ENCODE results near the gene ZFR. TPM values are rescaled to one million over a fixed set of nuclear protein-coding genes. Genes with fewer than 3 reads are reported as not detected.

The ZFR gene
- 65.3 TPM for polyA plus RNA-seq (2013, experiment 1 of 2)
- polyA plus RNA-seq (2013, experiment 2 of 2) = 68.7 TPM

DNA sequence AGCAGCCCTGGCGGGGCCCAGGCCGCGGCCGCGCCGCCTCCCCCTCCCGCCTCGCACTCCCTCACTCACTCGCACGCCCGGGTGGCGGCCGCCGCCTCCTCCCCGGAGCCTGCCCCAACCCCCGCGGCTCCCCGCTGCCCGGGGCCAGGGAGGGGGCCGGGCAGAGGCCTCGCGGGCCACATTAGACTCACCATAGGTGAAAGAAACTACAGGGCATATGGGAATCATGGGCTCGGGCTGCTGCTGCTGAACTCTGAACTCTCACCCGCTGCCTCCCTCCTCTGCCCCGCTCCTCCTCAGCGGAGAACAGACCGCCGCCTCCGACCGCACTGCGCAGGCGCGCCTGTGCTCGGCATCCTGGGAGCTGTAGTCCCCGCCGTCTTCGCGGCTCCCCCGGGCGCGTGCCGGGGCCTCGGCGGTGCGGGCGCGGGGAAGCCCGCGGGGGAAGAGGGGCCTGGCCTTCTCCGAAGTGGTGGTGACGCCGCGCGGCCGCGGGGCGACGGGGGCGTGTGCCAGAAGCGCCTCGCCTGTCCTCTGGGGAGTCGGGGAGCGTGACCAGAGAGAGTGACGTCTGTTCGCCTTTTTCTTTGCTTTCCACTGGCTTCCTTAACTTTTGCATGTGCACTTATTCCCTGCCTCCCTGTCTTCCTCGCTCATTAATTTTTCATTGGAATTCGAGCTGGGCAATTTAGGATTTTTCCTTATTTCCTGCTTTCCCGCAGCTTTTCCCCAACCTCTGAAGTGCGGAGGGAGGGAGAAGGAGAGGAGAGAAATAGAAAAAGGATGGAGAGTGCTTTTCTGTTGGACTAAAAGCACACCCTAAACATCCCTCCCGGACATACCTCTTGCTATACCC, at the start of gene ZFR:
TSS of gene ZFR (minus strand) at position 310 of the 856 bp plus-strand sequence. CDS start at position 228, 82 bp downstream.
- peak within 1 kb of the TSS; percentile 90 for H3K9ac ChIP-seq (ENCODE audit: low read depth, low read length)
- H3K27ac ChIP-seq (ENCODE audit: low read depth, low read length) = peak within 1 kb of the TSS; percentile 61
- under 1% methylated on average over 62 of the region's 70 CpGs for WGBS
- H3K4me3 ChIP-seq (ENCODE audit: low read length) = peak within 1 kb of the TSS; percentile 78
- H3K9me3 ChIP-seq (ENCODE audit: insufficient read depth, low read depth, low read length) = no peaks in the 10 kb centered on the region
- H3K36me3 ChIP-seq (ENCODE audit: insufficient read depth, low read length) = peaks cover 7% of the 10 kb centered on the region; the same call in 1 of the 2 replicates
- peaks cover 20% of the 10 kb centered on the region for H3K27me3 ChIP-seq (ENCODE audit: insufficient read depth, low read length)
- H3K4me1 ChIP-seq (ENCODE audit: insufficient read depth, low read length) = peaks cover 24% of the 10 kb centered on the region

DNA sequence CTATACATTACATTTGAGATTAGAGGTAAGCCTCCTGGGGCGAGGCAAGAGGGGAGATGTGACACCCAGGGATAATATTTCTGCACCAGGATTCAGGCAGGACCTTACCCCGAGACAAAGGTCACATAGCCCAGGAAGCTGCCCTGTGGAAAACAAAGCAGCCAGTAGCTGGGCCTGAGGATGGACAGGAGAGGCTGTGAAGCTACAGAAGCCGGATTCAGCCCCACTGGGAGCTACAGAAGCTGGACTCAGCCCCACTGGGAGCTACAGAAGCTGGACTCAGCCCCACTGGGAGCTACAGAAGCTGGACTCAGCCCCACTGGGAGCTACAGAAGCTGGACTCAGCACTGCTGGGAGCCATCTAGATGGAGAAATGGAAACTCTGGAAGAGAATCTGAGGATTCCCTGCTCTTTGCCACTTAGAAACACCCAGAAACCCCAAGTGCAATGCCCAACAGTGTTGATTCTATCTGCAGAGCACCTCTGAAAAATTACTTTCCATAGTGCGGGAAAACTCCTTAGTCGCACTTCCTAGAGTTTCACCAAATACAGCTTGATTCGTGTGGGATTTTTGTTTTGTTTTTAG, 46.5 kb upstream of the ZFR start:
- WGBS = 87% methylated on average over 6 of the region's 6 CpGs
- Histone ChIP-seq H3K27ac (ENCODE audit: low read depth, low read length) (no peak overlapping the region), H3K9ac (ENCODE audit: low read depth, low read length) (no peak overlapping the region), H3K4me1 (ENCODE audit: insufficient read depth, low read length) (no peaks in the 10 kb centered on the region; the same call in 1 of the 2 replicates), H3K27me3 (ENCODE audit: insufficient read depth, low read length) (no peaks in the 10 kb centered on the region), H3K9me3 (ENCODE audit: insufficient read depth, low read depth, low read length) (no peaks in the 10 kb centered on the region), H3K36me3 (ENCODE audit: insufficient read depth, low read length) (no peaks in the 10 kb centered on the region), H3K4me3 (ENCODE audit: low read length) (no peak overlapping the region)

DNA sequence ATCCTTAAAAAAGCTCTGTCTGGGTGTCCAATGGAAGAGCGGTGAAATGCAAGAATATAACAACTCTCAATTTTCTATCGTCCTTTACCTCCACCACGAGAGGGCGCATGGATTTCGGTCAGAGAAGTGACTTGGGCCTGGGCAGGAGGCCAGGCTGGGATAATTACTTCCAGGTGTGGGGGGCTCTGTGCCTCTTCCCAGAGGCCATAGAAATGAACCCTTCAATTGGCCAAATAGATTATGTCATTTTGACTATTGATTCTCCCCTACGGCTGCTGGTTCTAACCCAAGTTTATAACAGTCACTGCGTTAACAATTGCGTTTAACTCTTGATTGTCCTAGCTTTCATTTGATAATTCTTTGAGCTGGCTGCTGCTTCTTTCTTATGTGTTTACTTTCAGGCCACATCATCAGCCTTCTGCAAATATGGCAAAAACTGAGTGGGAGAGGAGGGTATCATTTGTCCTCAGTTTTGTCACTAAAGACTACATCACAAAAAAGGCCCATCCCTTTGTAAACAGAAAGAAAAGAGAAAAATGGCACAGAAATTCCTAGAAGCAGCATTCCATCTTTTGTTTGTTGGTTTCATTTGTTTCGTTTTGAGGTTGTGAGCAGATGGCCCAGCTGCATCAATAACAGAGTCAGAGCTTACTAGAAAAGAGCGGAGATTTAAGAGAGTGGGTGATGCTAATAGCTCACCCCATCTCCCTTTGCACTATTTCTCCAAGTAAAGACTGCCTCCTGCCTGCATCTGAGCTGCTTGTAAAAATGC, 45.4 kb upstream of the ZFR start:
- Histone ChIP-seq H3K9ac (ENCODE audit: low read depth, low read length) (no peak overlapping the region), H3K36me3 (ENCODE audit: insufficient read depth, low read length) (no peaks in the 10 kb centered on the region), H3K4me3 (ENCODE audit: low read length) (no peak overlapping the region), H3K4me1 (ENCODE audit: insufficient read depth, low read length) (no peaks in the 10 kb centered on the region; the same call in 1 of the 2 replicates), H3K27ac (ENCODE audit: low read depth, low read length) (no peak overlapping the region), H3K27me3 (ENCODE audit: insufficient read depth, low read length) (no peaks in the 10 kb centered on the region), H3K9me3 (ENCODE audit: insufficient read depth, low read depth, low read length) (no peaks in the 10 kb centered on the region)
- WGBS = 53% methylated on average over 10 of the region's 10 CpGs

DNA sequence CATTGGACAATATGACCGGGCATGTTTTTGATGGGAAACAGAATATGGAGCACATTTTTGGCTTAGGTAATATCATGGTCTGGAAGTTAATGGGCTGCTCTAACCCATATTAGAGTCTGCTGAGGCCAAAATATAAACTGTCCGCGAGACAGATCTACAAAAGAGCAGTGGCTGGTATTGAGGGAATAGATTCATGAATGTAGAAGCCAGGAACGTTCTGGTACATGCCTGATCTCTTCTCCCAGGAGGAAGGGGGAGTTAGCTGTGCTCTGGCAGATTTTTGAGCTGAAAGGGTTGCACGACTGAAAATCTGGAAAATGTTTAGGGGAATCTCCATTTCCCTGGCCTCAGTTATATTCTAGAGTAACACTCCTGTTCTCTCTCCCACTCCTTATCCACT, 42.9 kb upstream of the ZFR start:
- Histone ChIP-seq H3K27ac (ENCODE audit: low read depth, low read length) (no peak overlapping the region), H3K4me1 (ENCODE audit: insufficient read depth, low read length) (no peaks in the 10 kb centered on the region; the same call in 1 of the 2 replicates), H3K36me3 (ENCODE audit: insufficient read depth, low read length) (no peaks in the 10 kb centered on the region), H3K9me3 (ENCODE audit: insufficient read depth, low read depth, low read length) (no peaks in the 10 kb centered on the region), H3K9ac (ENCODE audit: low read depth, low read length) (no peak overlapping the region), H3K4me3 (ENCODE audit: low read length) (no peak overlapping the region), H3K27me3 (ENCODE audit: insufficient read depth, low read length) (no peaks in the 10 kb centered on the region)
- WGBS = 89% methylated on average over 5 of the region's 5 CpGs

DNA sequence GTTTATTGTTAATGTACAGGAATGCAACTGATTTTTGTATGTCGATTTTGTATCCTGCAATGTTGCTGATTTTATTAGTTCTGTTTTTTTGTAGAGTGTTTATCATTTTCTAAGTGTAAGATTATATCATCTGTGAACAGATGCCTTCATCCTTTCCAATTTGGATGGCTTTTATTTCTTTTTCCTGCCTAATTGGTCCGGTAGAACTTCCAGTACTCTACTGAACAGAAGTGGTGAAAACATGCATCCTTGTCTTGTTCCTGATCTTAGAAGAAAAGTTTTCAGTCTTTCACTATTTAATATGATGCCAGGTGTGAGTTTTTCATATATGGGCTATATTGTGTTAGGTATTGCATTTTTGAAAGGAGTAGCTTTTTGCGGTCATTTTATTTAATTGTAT, 42.5 kb upstream of the ZFR start:
- no peak overlapping the region for H3K4me3 ChIP-seq (ENCODE audit: low read length)
- 96% methylated on average over 3 of the region's 3 CpGs for WGBS
- H3K4me1 ChIP-seq (ENCODE audit: insufficient read depth, low read length) = no peaks in the 10 kb centered on the region; the same call in 1 of the 2 replicates
- H3K36me3 ChIP-seq (ENCODE audit: insufficient read depth, low read length) = no peaks in the 10 kb centered on the region
- H3K27me3 ChIP-seq (ENCODE audit: insufficient read depth, low read length) = no peaks in the 10 kb centered on the region
- H3K27ac ChIP-seq (ENCODE audit: low read depth, low read length) = no peak overlapping the region
- H3K9me3 ChIP-seq (ENCODE audit: insufficient read depth, low read depth, low read length) = no peaks in the 10 kb centered on the region
- no peak overlapping the region for H3K9ac ChIP-seq (ENCODE audit: low read depth, low read length)

DNA sequence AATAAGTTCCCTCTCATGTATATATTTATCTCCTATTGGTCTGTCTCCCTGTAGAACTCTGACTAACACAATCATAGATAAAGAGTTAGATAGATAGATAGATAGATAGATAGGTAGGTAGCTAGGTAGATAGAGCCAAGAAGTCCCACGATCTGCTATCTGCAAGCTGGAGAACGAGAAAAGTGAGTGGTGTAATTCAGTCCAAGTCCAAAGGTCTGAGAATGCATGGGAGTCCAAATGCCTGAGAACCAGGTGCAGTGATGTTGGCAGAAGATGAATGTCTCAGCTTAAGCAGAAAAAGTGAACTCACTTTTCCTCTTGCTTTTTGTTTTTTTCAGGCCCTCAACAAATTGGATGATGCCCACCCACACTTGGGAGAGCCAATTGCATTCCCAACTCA, 37.7 kb upstream of the ZFR start:
- 94% methylated on average over 2 of the region's 2 CpGs for WGBS
- H3K36me3 ChIP-seq (ENCODE audit: insufficient read depth, low read length) = no peaks in the 10 kb centered on the region
- no peaks in the 10 kb centered on the region for H3K4me1 ChIP-seq (ENCODE audit: insufficient read depth, low read length)
- H3K27me3 ChIP-seq (ENCODE audit: insufficient read depth, low read length) = no peaks in the 10 kb centered on the region
- no peak overlapping the region for H3K4me3 ChIP-seq (ENCODE audit: low read length)
- no peak overlapping the region for H3K9ac ChIP-seq (ENCODE audit: low read depth, low read length)
- no peak overlapping the region for H3K27ac ChIP-seq (ENCODE audit: low read depth, low read length)
- no peaks in the 10 kb centered on the region for H3K9me3 ChIP-seq (ENCODE audit: insufficient read depth, low read depth, low read length)

DNA sequence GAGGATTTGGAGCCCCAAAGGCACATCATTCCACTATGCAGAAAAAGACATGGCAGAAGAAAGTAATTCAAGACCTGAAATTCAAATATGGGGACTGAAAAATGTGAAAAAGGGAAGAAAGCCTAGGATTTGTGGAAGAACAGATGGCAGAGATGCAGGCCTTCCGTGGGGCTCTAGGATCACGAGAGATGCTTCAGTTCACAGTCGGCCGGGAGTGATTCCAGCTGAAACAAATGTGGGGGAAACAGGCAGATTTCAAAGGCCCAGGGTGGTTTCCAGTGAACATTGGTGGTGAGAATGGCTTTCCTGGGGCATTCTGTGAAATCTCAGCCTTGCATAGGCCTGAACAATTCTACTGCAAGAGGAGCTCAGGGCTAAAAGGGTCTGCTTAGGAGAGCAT, 34.6 kb upstream of the ZFR start:
- Histone ChIP-seq H3K9me3 (ENCODE audit: insufficient read depth, low read depth, low read length) (no peaks in the 10 kb centered on the region), H3K36me3 (ENCODE audit: insufficient read depth, low read length) (no peaks in the 10 kb centered on the region), H3K4me3 (ENCODE audit: low read length) (no peak overlapping the region), H3K27ac (ENCODE audit: low read depth, low read length) (no peak overlapping the region), H3K9ac (ENCODE audit: low read depth, low read length) (no peak overlapping the region), H3K4me1 (ENCODE audit: insufficient read depth, low read length) (no peaks in the 10 kb centered on the region), H3K27me3 (ENCODE audit: insufficient read depth, low read length) (no peaks in the 10 kb centered on the region)
- 91% methylated on average over 4 of the region's 4 CpGs for WGBS

DNA sequence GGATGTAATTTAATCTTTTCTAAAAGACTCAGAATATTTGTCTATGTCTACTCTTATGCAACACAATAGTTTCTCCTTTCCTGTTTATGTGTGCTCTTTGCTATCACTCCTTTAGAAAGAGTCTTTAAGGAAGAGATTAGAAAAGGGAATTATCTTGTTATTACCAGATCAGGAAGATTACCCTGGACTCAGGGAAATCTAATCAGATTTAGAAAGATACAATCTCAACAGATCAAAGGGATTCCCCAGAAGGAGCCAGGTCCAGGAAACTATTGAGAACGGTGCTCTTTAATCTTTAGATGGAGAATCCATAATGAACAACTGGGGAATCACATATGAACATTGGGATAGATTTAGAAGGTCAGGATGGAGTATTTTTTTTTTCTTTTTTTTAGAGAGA, 32.4 kb upstream of the ZFR start:
- Histone ChIP-seq H3K27me3 (ENCODE audit: insufficient read depth, low read length) (no peaks in the 10 kb centered on the region), H3K36me3 (ENCODE audit: insufficient read depth, low read length) (no peaks in the 10 kb centered on the region), H3K27ac (ENCODE audit: low read depth, low read length) (no peak overlapping the region), H3K9me3 (ENCODE audit: insufficient read depth, low read depth, low read length) (no peaks in the 10 kb centered on the region), H3K9ac (ENCODE audit: low read depth, low read length) (no peak overlapping the region), H3K4me1 (ENCODE audit: insufficient read depth, low read length) (no peaks in the 10 kb centered on the region), H3K4me3 (ENCODE audit: low read length) (no peak overlapping the region)
- 87% methylated on average over 1 of the region's 1 CpG for WGBS

DNA sequence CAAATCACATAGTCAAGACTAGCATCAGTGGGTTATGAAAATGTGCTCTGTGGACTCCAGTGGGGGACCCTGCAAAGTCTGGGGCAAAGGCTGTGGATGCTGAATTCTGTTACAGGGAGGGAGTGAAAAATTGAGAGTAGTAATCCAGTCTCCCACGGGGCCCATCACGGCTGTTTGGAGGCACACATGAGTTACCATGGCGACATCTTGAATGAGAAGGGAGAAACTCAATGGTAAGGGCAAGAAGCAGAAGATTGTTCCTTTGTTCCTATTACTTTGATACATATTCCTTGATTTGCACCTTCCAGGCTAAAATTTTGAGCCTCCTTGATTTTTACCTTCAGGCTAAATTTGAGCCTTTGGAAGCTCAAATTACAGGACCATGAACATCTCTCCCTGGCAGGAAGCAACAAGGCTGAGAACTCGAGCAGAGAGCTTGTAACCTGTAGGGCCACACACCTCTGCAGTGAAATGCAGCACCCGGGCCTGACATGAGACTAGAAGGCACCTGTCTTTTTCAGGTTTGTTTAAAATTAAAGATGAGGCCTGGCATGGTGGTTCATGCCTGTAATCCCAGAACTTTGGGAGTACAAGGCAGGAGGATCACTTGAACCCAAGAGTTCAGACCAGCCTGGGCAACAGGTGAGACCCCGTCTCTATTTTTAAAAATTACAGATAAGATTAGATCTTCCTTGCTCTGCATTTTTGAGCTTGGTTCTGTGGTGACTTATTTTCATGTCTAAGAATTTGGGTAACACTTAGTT, 31.0 kb upstream of the ZFR start:
- WGBS = 81% methylated on average over 6 of the region's 6 CpGs
- Histone ChIP-seq H3K9ac (ENCODE audit: low read depth, low read length) (no peak overlapping the region), H3K9me3 (ENCODE audit: insufficient read depth, low read depth, low read length) (no peaks in the 10 kb centered on the region), H3K36me3 (ENCODE audit: insufficient read depth, low read length) (no peaks in the 10 kb centered on the region), H3K27ac (ENCODE audit: low read depth, low read length) (no peak overlapping the region), H3K4me3 (ENCODE audit: low read length) (no peak overlapping the region), H3K4me1 (ENCODE audit: insufficient read depth, low read length) (no peaks in the 10 kb centered on the region), H3K27me3 (ENCODE audit: insufficient read depth, low read length) (no peaks in the 10 kb centered on the region)

DNA sequence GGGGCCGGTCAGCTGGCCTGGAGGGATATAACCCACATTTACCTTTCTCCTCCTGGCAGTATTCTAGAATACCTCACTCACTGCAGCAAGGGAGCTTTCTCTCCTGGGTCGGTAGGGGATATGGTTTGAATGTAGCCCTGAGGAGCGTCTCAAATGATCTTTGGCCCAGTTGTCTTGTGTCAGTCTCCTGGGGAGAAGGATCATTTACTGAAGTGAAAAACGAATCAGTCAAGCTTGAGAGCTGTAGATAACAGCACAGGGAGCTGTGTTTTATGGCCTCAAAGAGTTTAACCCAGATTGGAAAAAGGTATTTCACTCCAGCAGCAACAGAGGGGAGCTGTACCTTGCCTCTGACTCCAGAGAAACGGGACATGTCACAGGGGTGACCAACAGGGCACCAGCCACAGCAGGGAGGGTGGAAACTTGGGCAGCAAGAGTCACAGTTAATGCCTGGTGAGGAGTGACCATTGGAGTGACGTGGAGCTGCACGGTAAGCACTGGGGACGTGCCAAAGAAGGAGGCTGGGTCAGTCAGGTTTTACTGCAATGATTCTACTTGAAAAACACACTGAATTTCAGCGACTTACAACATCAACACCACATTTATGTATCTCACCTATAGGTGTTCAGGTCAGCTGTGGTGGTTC, 29.8 kb upstream of the ZFR start:
- Histone ChIP-seq H3K4me1 (ENCODE audit: insufficient read depth, low read length) (no peaks in the 10 kb centered on the region), H3K27ac (ENCODE audit: low read depth, low read length) (no peak overlapping the region)

More for the DNA sequence above, 29.8 kb upstream of the ZFR start:
- no peaks in the 10 kb centered on the region for H3K36me3 ChIP-seq (ENCODE audit: insufficient read depth, low read length)
- no peaks in the 10 kb centered on the region for H3K27me3 ChIP-seq (ENCODE audit: insufficient read depth, low read length)
- H3K9me3 ChIP-seq (ENCODE audit: insufficient read depth, low read depth, low read length) = no peaks in the 10 kb centered on the region
- WGBS = 78% methylated on average over 9 of the region's 9 CpGs
- H3K9ac ChIP-seq (ENCODE audit: low read depth, low read length) = no peak overlapping the region
- no peak overlapping the region for H3K4me3 ChIP-seq (ENCODE audit: low read length)
